Endothelial cell of hepatic sinusoid (primary cell): Measurements from ENCODE around the gene BCAP29.
"Not testable (repeated sequence)": the region's sequence is repeated elsewhere in the genome, so short reads cannot be mapped to it uniquely, and the experiment has no call there.

ENCODE experiments used
- in situ Hi-C: cut with HindIII; loops from 2 replicates; pipeline ENCODE4 v1.10.0; 2017; ENCODE audit warnings: low sequenced_read_pairs

Gene BCAP29, protein sequence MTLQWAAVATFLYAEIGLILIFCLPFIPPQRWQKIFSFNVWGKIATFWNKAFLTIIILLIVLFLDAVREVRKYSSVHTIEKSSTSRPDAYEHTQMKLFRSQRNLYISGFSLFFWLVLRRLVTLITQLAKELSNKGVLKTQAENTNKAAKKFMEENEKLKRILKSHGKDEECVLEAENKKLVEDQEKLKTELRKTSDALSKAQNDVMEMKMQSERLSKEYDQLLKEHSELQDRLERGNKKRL

DNA sequence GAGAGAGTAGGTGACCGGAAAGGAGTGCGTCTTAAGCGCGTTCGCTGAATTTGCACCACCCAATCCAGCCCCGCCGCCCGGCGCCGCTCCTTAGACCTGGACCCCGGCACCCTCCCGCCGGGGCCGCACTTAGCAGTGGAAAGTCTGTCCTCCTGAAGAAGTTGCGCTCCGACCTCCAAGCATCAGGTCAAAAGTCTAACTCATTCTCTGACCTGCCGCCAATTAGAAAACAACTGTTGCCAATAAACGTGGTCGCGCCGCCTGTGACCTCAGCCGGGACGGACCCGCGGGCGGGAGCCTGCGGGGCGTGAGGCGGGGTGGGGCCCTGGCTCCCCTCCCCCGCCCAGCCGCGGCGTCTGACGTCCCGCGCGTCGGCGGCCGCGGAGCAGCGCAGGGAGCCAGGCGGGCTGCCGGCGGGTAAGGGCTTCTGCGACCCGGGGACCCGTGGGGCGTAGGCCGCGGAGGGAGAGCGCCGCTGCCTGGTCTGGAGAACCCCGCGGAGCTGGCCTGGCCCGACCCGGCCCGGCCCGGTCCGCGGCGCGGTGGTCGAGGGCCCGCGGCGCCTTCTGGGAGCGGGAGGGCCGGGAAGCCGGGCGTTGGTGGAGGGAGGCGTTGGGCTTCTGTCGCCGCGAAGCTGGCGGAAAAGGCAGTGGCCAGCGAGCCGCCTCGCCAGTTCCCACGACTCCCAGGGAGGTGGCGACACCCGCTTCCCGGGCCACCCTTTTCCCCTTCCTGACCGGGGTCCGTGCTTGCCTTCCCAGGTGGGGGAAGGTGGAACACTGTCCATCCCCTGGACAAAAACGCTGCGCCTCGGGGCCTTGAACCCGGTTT lies at the start of gene BCAP29:
Gene BCAP29, plus strand, starts transcription at position 362 of the 831 bp plus-strand sequence. CDS start 527 bp downstream, outside the sequence.
- in situ Hi-C loops, result no loop called here

DNA sequence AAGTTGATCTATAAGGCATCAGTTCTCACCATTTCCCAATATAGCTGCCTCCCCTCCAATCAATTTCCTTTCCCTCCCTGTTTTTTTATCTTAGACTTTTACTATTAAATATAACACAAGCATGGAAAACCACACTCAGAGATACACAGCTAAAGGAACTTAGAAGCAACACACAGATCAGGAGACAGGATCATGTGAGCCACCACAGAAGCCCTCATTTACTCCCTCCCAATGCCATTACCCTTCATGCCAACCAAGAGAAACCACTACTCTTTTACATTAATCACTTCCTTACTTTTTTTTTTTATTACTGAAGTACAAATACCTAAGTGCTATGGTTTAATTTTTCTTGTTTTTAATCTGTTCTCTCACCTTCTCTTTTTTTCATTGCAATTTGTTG lies 49.3 kb upstream of the BCAP29 start:
- in situ Hi-C loops, result no loop called here

DNA sequence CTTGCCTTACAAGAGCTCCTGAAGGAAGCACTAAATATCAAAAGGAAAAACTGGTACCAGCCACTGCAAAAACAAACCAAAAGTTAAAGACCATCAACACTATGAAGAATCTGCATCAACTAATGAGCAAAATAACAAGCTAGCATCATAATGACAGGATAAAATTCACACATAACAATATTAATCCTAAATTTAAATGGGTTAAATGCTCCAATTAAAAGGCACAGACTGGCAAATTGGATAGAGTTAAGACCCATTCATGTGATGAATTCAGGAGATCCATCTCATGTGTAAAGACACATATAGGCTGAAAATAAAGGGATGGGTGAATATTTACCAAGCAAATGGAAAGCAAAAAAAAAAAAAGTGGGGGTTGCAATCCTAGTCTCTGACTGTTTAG lies 45.9 kb upstream of the BCAP29 start:
- in situ Hi-C loops, result no loop called here

DNA sequence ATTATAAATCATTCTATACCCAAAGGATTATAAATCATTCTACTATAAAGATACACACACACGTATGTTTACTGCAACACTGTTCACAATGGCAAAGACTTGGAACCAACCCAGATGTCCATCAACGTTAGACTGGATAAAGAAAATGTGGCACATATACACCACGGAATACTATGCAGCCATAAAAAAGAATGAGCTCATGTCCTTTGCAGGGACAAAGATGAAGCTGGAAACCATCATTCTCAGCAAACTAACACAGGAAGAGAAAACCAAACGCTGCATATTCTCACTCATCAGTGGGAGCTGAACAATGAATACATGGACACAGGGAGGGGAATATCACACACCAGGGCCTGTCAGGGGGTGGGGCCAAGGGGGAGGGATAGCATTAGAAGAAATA lies 42.8 kb upstream of the BCAP29 start:
- in situ Hi-C loops, result not testable (repeated sequence)

DNA sequence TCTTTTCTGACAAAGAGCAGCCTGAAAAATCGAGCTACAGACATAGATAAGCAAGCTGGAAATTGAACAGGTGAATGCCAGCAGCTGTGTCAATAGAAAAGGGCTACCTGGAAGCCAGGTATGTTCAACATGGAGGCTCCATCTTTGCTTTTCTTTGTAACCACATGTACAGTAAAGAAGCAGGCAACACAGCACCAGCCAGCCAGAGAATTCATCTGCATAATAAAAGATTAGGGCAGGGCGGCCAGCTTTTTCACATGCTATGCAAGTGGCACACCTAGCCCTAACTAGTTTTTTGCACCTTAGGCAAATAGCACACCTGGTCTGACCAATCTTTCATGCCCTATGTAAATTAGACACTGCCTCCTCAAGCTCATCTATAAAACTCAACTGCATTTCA lies 42.0 kb upstream of the BCAP29 start:
- in situ Hi-C loops, result no loop called here

DNA sequence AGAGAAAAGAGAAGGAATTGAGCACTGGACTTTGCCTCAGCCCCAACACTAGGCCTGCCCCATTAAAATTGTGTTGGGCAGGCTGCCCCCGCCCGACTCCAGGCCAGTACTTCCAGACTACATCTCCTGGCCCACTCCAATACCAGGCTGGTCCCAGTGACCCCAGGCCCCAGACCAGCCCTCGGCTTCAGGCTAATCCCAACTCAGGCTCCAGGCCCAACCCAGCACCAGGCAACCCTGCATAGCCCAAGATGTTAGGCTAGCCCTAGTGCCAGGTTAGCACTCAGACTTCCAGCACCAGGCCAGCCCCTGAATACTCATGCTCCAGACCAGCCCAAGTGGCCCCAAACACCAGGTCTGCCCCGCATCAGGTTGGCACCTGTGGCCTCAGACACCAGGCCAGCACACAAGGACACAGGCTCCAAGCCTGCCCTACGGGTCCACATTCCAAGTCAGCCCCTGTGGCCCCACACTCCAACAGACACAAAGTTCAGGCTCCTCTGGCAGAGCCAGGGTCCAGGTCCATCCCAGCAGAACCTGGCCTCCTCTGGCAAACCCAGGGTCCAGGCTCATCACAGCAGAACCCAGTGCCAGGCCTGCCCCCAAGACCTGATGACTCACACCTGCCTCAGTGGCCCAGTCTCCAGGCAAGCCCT lies 36.6 kb upstream of the BCAP29 start:
- in situ Hi-C loops, result no loop called here

DNA sequence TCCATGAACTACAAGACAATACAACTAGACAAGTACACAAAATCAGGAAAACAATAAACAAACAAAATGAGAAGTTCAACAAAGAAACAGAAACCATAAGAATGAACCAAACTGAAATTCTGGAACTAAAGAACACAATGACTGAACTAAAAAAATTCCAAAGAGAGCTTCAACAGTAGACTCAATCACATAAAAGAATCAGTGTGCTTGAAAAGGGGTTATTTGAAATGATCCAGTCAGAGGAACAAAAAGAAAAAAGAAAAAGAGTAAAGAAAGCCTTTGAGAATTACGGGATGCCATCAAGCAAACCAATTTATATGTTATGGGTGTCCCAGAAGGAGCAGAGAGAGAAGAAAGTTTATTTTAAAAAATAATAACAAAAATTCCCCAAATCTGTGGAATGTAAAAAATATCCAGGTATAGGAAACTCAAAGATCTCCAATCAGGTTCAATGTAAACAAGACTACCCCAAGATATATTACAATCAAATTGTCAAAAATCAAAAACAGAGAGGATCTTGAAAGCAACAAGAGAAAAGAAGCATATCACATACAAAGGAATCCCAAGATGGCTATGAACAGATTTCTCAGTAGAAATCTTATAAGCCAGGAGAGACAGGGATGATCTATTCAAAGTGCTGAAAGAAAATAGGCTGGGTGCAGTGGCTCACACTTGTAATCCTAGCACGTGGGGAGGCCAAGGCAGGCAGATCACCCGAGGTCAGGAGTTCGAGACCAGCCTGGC lies 35.0 kb upstream of the BCAP29 start:
- in situ Hi-C loops, result no loop called here

DNA sequence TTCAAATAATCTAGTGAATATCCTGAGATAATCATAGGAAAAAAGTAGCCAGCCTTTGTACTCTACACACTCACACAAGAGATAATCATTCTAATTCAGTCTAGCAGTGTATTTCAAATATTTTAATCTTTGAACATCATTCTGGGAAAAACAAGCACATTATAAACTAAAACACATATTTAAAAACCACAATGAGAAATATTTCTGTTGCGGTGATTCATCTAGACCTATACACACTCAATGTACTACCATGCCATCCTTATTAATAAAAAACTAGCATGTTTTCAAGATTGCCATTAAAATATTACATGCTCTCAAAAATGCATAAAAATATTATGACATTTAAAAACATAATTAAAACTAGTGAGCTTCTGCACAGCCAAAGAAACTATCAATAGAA lies 28.1 kb upstream of the BCAP29 start:
- in situ Hi-C loops, result no loop called here

DNA sequence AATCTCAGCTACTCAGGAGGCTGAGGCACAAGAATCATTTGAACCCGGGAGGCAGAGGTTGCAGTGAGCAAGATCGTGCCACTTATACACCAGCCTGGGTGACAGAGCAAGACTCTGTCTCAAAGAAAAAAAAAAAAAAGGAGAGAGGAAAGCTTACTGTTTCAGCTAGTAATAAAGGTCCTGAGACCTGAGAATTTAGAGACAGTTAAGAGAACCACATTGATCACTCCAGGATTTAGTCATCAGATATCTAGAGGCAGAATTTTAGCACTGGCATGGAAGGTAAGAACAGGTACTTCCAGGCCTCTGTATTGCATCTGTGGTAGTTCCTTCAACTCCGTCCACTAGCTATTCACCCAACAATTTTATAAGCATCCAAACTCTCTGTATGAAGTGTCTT lies 24.2 kb upstream of the BCAP29 start:
- in situ Hi-C loops, result no loop called here

DNA sequence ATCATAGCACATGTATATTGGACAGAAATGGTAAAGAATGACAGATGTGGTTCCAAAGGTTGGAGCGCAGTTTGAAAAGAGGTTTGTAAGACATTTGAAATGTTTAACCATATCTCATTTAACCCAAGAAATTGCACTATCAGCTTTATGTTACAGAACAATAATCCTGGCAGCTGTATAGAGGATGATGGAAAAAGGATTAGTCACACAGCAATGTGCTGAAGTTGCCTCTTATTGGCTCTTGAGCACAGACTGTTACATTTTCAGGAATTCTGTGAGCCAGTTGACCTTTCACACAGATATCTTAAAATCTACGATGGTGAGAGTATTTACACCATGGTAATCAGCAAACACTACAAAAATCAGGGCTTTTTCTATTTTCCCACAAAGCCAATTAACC lies 20.2 kb upstream of the BCAP29 start:
- in situ Hi-C loops, result no loop called here

DNA sequence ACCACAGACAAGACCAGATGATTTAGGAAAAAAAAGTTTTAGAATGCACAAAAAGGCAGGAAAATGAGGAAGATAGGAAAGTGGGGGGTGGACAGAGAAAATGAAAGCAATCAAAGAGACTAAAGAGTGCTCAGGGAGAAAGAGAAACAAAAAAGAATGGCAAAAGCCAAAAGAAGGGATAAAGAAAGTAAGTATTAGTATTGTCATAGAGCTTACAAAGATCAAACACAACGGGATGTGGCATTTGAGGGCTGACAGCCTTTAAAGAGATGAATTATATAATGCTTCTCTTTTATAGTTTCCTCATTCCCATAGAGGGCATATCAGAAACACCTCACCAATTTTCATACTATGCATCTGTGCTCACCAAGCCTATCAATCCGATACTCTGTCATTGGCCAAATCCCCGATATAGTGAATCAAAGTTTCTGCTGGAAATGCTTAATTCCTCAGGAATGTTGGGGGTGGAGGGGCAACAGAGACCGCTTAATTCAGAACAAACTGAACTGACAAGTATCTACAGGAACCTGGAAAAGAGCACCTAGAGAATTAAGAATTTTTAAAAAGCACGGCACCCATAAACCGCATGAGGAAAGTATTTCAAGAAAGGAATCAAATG lies 19.0 kb upstream of the BCAP29 start:
- in situ Hi-C loops, result no loop called here

DNA sequence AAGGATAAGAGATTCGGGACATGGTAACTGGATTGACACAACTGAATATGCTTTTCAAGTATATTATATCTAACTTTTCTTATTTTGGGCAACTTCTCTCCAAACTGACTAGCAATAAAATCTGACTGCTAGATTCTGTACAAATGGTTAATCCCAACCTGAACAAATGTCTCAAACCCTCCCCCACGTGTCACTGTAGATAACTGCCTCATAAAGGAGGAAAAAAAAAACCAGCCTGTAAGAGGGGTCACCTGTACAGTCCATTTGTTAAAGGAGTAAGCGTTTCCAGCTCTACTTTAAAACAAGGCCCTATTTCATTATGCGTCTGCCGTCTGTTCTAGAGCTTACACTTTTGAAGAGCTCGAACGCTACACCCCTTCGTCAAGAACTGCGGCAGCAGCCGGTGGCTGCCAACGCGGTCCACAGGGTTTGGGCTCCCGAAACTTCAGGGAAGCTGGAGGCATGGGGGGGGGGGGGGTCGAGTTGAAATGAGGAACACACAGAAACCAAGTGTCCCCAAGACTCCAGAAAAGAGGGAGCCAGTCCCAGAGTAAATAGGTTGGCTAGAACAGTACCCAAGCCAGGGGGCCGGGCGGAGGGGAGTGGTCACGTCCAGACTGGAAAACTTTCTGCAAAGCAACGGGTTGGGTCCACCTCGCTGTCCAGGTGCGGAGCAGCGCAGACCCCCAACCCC lies 16.8 kb upstream of the BCAP29 start:
- in situ Hi-C loops, result no loop called here

DNA sequence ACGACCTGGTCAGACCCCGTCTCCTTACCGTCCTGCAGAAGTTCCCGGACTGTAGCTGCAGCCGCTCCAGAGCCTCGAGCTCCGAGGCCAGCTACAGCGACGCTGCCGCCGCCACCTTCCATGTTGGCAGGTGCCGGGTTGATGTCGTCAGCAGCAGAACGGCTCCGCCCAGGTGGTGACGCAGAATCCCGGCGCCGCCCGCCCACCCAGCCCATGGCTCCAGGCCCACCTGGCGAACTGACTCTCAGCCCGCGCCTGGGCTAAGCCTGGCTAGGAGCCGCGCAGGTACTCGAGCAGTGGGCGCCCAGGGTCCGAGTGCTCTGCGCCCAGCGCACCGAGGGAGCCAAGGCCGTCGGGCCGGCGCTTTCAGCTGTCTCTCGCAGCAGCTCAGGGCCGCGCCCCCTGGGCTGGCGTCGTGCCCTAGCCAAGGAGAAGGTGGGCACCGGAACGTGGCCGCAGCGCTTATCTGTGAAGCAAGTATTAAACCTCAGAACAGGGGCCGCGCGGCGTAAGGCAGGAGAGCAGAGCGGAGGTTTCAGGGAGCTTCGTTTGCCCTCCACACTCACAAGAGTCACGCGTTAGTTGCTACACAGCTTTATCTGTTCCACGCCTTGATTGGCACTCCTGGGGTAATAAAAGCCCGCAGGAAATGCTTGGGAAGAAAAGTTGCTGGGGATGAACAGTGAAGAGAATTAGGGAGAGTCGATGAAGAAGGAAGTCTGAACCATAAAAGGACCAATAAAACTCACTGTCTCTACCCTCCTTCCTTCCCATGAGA lies 16.1 kb upstream of the BCAP29 start, which contains the start of the genes COG5 and DUS4L:
Gene COG5, minus strand, starts transcription at position 146 of the 778 bp plus-strand sequence. Its CDS starts 24 bp downstream, at position 122.
Gene DUS4L, plus strand, starts transcription at position 197 of the 778 bp plus-strand sequence. CDS start 3,100 bp downstream, outside the sequence.
- in situ Hi-C loops, result no loop called here

DNA sequence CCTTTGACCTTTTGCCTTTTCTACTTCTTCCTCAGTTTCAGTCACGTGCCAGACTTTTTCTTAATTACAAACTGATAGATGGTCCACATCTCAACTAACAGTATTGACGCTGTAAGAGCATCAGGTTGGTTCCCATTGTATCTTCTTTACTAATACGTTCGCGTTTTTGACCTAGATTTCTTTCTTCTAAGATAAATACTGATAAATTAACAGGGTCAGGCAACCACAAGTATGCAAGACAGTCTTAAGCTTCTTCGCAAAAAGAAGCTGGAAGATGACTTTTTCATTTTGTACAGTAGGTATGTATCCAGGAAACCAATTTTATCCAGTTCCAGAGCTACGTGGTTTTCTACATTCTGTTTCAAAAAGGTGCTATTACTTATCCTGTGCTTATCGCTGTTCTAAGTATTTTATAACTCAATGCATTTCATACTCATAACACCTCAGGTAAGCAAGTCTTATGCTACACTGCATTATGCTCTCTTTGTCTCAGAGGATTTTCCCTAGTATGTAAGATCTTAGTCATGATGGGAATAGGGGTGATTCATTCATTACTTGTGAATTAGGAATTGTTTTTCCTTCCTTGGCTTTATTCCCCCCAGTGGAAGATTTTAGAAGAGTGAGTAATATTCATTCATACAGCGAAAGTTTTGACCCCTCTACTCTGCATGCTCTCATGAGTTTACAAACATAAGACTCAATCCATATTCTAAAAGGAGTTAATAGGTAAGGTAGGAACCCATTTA lies 15.3 kb upstream of the BCAP29 start:
- in situ Hi-C loops, result no loop called here

DNA sequence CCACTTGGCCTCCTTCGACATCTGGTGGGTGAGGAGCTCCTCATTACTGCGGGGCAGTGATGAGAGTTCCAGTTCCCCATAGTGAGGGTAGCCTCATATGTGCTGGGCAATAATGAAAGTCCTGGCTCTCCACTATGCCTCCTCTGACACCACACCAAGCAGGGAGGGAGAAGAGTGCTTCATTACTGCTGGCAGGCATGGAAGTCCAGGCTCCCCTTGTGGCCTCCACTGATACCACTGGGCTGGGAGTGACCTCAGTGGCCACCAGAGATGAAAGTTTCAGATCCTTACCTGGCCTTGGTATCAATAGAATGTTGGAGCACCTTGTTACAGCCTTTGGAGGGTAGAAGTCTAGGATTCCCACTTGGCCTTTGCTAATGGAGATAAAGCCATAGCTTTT lies 9.7 kb upstream of the BCAP29 start:
- in situ Hi-C loops, result no loop called here

DNA sequence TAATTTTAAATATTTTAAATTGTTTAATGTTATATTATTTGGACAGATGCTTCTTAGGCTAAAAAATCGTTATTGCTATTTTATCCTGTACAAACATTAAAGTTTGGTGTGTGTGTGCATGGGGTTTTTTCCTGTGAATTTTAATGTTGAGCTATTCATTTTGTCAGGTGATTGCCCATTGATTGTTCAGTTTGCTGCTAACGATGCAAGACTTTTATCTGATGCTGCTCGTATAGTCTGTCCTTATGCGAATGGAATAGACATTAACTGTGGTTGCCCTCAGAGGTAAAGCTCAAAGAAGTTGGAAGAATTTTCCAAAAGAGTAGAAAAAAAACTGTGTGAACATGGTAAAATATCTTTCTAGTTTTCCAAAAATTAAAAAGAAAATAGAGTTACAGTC lies 6.5 kb upstream of the BCAP29 start:
- in situ Hi-C loops, result no loop called here

DNA sequence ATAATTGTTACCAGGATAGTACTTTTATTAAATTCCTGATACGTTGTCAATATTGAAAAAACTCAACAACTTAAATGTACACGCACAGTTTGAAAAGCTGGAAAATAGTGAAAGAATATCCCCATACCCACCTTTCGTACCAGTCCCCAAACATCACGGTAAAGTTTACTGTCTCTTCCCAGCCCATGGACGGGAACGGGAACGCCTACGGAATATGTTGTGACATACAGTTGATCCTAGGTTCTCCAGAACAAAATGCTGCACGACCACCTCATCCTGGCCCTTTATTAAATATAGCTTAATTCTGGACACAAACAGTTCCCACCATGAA lies 527 bp upstream of the BCAP29 start:
- in situ Hi-C loops, result no loop called here

DNA sequence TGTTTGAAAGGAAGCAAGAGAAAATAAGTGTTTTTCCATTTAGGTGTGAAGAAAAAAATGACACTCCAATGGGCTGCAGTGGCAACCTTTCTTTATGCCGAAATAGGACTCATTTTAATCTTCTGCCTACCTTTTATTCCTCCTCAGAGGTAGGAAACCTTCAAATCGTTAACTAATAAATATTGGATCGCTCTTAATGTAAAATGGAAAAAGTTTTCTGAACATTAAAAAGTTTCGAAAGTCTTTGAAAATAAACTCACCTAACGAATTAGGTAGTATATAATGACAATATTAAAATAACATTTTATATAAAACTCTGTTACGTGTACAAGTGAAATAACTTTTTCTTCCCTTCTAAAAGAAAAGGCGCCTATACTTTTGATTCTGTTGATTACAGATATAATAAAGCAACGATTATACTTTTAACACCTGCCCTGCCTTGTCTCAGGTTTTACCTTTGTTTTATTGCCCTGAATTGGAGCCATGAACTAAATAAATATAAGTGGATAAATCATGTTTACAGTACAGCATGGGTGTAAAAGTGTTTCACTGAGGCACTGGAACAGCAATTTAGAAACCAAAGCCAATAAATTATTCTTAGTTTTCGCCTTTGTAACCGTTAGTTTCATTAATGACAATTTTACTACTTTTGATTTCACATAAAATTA lies 804 bp downstream of the BCAP29 start:
- in situ Hi-C loops, result no loop called here
